ENCODE data around the gene IFT81. TPM values are rescaled to one million over a fixed set of nuclear protein-coding genes. Genes with fewer than 3 reads are reported as not detected.
A peak's percentile ranks its signal among the peaks of the same experiment; 100 is the strongest.

The IFT81 gene
- total and polyA plus RNA-seq, 2 donors (not counting 1 experiment from before 2014, with no cell fraction given), result 0.43 to 6.8 TPM

DNA sequence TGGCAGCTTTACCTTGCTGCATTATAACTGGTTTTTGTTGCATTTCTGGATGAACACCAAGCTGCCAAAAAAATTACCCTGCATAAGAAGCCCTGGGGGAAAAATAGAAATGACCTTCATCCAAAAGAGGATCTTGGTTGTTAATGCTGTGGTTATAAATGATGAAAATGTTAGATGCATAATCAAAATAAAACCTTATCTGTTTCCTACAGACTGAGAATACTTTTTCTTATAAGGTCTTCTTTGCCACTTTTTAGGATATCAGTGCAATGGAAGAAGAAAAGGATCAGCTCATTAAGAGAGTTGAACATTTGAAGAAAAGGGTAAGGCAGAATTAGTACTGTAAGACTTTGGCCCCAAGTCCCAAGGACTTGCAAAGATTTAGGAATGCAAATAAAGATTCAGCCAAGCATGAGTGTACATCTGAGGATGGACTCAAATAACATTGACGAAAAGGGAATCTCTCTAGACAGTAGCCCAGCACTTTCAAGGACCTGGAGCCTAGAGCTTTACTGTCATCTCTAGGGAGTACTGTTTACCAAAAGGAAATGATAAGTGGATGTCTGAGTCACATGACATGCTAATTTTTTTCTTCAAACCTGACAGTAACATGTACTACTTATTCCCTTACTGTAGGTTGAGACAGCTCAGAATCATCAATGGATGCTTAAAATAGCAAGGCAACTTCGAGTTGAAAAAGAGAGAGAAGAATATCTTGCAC, 10.7 kb downstream of the IFT81 start:
- Mint-ChIP-seq H3K27ac (peak overlapping the region; percentile 32), H3K27me3 (no peaks in the 10 kb centered on the region), H3K9me3 (ENCODE audit: insufficient read depth) (no peaks in the 10 kb centered on the region), H3K4me1 (peaks cover 13% of the 10 kb centered on the region), H3K4me3 (no peak overlapping the region)
- no peak overlapping the region for H3K4me3 ChIP-seq (ENCODE audit: control extremely low read depth in 1 of 5, extremely low read depth in 1 of 5, insufficient read depth in 1 of 5, low read depth in 2 of 5, low read length in 4 of 5)
- no peaks in the 10 kb centered on the region for H4K20me1 ChIP-seq (ENCODE audit: control insufficient read depth, insufficient read depth, low read length, poor library complexity, severe bottlenecking)
- peak overlapping the region in 1 of 2 donors; percentile 28 for H3K27ac ChIP-seq (ENCODE audit: low read length in 2 of 2)
- peak; percentile 33 for DNase-seq
- peak overlapping the region; percentile 11 for H2AFZ ChIP-seq (ENCODE audit: insufficient read depth, low read depth, low read length, poor library complexity, severe bottlenecking)
- H3K36me3 ChIP-seq (replicated peaks in 1 of 2; ENCODE audit: control extremely low read depth in 1 of 2, control insufficient read depth in 1 of 2, extremely low read depth in 1 of 2, insufficient read depth in 2 of 2, low read length in 1 of 2), result no peaks in the 10 kb centered on the region
- no peak overlapping the region for H3K9ac ChIP-seq (ENCODE audit: low read length)
- H3K79me2 ChIP-seq (ENCODE audit: control insufficient read depth, insufficient read depth, low read length), result no peaks in the 10 kb centered on the region
- H3K4me2 ChIP-seq (replicated peaks; ENCODE audit: low read depth, low read length, poor library complexity, severe bottlenecking), result peak overlapping the region; percentile 23
- ATAC-seq (ENCODE audit: low read depth), result peak; percentile 73
- peaks cover 4 to 6% of the 10 kb centered on the region in 2 donors for H3K4me1 ChIP-seq (ENCODE audit: control insufficient read depth in 2 of 2, insufficient read depth in 2 of 2, low read length in 2 of 2)
- H3K27me3 ChIP-seq (replicated peaks in 1 of 4; ENCODE audit: control extremely low read depth in 1 of 4, control insufficient read depth in 3 of 4, insufficient read depth in 4 of 4, low read length in 3 of 4), result no peaks in the 10 kb centered on the region
- no peaks in the 10 kb centered on the region for H3K9me3 ChIP-seq (ENCODE audit: control extremely low read depth in 1 of 3, control insufficient read depth in 2 of 3, insufficient read depth in 1 of 3, low read length in 2 of 3)
- ChIA-PET CTCF (no interaction called here), POLR2A (interaction anchor here (0.6 to 1.0 kb wide), 2 partner anchors 10 to 60 kb away, joined by 3 to 5 read pairs; partner anchors contain the start of gene IFT81)
- WGBS (ENCODE audit: insufficient coverage), result no CpG with 5 or more reads among the region's 2 CpGs
- intact Hi-C loops (cut with micrococcal nuclease), result no loop called here
- TF ChIP-seq EZH2 (IDR thresholded peaks at IDR 0.05; ENCODE audit: borderline replicate concordance, insufficient read depth, low read depth, low read length, poor library complexity, severe bottlenecking) (no peak), CTCF (IDR thresholded peaks at IDR 0.05) (no peak)

DNA sequence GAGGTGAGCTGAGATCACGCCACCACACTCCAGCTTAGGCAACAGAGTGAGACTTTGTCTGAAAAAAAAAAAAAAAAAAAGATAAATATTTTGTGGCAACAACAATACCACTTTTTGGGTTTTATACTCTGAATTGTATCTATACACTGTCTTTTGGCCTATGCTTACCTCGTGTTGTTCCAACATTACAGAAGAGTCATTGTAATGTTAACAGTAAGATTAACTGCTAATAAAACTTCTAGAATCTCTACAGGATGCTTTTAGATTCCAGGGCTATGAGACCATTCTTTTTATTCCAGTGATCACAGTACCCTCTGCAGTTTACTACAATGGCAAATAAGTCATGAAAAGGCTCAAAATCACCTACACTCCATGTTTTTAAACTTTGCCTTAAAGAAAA, 11.6 kb downstream of the IFT81 start:
- no peak for TF ChIP-seq CTCF (IDR thresholded peaks at IDR 0.05)
- TF ChIP-seq EZH2 (IDR thresholded peaks at IDR 0.05; ENCODE audit: borderline replicate concordance, insufficient read depth, low read depth, low read length, poor library complexity, severe bottlenecking), result no peak
- Histone ChIP-seq H3K9me3 (ENCODE audit: control extremely low read depth in 1 of 3, control insufficient read depth in 2 of 3, insufficient read depth in 1 of 3, low read length in 2 of 3) (no peaks in the 10 kb centered on the region), H3K4me2 (replicated peaks; ENCODE audit: low read depth, low read length, poor library complexity, severe bottlenecking) (no peak overlapping the region), H3K9ac (ENCODE audit: low read length) (no peak overlapping the region), H3K4me3 (ENCODE audit: control extremely low read depth in 1 of 5, extremely low read depth in 1 of 5, insufficient read depth in 1 of 5, low read depth in 2 of 5, low read length in 4 of 5) (no peak overlapping the region), H3K36me3 (replicated peaks in 1 of 2; ENCODE audit: control extremely low read depth in 1 of 2, control insufficient read depth in 1 of 2, extremely low read depth in 1 of 2, insufficient read depth in 2 of 2, low read length in 1 of 2) (peaks cover 0 to 2% of the 10 kb centered on the region in 2 experiments), H2AFZ (ENCODE audit: insufficient read depth, low read depth, low read length, poor library complexity, severe bottlenecking) (no peak overlapping the region), H4K20me1 (ENCODE audit: control insufficient read depth, insufficient read depth, low read length, poor library complexity, severe bottlenecking) (no peaks in the 10 kb centered on the region), H3K27ac (ENCODE audit: low read length in 2 of 2) (no peak overlapping the region), H3K27me3 (replicated peaks in 1 of 4; ENCODE audit: control extremely low read depth in 1 of 4, control insufficient read depth in 3 of 4, insufficient read depth in 4 of 4, low read length in 3 of 4) (no peaks in the 10 kb centered on the region), H3K79me2 (ENCODE audit: control insufficient read depth, insufficient read depth, low read length) (no peaks in the 10 kb centered on the region), H3K4me1 (ENCODE audit: control insufficient read depth in 2 of 2, insufficient read depth in 2 of 2, low read length in 2 of 2) (peaks cover 4 to 6% of the 10 kb centered on the region in 2 donors)
- DNase-seq (no peak), ATAC-seq (ENCODE audit: low read depth) (no peak)
- ChIA-PET POLR2A (no interaction called here), CTCF (no interaction called here)
- Mint-ChIP-seq H3K27me3 (no peaks in the 10 kb centered on the region), H3K9me3 (ENCODE audit: insufficient read depth) (no peaks in the 10 kb centered on the region), H3K4me3 (no peak overlapping the region), H3K4me1 (peaks cover 13% of the 10 kb centered on the region), H3K27ac (no peak overlapping the region)
- no CpG with 5 or more reads among the region's 2 CpGs for WGBS (ENCODE audit: insufficient coverage)
- intact Hi-C loops (cut with micrococcal nuclease), result no loop called here

Data from B cell (primary cell).